NCI-H146 treated with DMSO at 0.1 percent for 48 hours (cell line): Measurements from ENCODE around the gene DGKE.
A peak's percentile ranks its signal among the peaks of the same experiment; 100 is the strongest.

Source experiments
- DNase-seq: peaks from one replicate; lab custom pipeline; 2025; ENCODE audit not compliant: unreplicated experiment; lab: John Stamatoyannopoulos, UW

DGKE gene

GRCh38 chr17:56833809-56834379 is at the start of gene DGKE, which contains the start of gene C17orf67:
Gene DGKE, plus strand, starts transcription at chr17:56834151. Its CDS starts 645 bp downstream, at chr17:56834796.
Gene C17orf67, minus strand, starts transcription at chr17:56833920. Its CDS starts 18,110 bp downstream, at chr17:56815810.
- peak; percentile 87 for DNase-seq

DNA sequence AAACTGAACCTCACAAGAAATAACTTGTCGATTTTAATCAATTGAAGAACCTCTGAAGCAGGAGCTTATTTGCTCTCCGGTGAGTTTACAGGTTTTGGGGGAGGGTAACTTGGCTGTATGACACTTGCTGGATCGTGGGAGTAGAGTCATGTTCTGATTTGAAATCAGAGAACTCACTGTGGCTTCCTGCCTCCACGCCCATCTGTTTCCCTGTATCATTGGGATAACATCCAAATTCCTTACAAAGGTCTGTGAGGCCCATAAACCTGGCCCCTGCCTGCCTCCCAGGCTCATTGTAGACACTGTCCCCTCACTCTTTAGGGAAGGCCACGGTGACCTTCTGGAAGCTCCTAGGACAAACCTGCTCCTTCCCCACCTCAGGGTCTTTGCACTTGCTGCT is 48.5 kb upstream of the DGKE start:
- no peak for DNase-seq

DNA sequence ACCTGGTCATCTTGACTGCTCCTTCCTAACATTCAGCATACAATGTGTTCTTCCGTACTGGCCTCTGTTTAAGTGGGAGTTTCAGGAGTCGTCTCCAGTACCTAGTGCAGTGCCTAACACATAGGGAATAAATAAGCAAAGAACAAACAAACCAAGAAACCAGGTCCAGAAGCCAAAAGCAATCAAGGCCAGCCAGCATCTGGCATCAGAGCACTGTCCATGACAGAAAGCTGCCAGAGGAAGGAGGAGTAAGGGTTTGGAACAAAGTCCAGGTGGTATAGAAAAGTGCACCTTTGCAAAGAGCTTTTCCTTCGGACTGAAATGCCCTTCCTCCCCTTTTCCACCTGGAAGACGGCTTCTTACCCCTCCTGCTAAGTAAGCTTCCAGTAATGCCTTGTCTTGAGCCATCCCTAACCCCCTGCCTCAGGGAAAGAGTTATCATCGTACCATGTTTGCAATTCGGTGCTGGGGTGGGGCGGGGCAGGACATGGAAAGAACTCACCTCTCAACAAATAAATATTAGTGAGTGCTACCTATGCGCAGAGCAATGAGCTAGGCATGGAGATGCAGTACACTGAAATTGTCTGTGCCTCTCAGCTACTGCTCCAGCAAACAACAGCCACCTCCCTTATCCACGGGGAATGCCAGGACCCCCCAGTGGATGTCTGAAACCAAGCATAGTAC is 47.8 kb upstream of the DGKE start:
- no peak for DNase-seq

- no peak for DNase-seq
These were observed 46.9 kb upstream of the DGKE start for GRCh38 chr17:56786989-56787482.

DNA sequence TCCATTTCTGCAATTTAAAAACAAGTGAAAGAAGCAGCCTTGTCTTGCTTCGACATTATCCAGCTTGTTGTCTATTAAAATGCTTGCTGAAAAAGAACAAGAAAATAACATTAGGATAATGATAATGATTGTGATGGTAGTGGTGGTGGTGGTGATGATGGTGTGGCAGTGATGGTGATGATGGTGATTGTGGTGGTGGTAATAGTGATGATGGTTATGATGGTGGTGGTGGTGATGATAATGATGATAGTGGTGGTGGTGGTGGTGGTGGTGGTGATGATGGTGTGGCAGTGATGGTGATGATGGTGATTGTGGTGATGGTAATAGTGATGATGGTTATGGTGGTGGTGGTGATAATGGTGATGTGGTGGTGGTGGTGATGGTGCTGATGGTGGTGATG is 41.7 kb upstream of the DGKE start:
- no peak for DNase-seq

DNA sequence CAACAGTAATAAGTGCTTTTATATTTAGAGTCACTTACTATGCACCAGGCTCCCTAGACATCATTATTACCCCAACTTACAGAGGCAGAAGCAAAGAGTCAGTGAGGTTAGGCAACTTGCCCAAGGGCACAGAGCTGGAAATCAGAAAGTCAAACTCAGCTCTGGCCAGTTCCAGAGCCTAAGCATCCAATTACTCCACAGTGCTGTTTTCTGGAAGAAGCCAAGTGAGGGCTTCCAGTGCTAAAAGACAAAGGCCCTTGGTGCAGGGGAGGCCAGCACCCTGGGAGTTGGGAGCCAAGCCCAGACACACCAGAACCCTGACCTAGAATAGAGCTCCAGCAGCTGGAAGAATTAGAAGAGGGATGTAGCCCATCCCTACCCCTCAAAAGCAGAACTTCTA is 40.4 kb upstream of the DGKE start:
- no peak for DNase-seq

GRCh38 chr17:56793957-56794356 is 40.0 kb upstream of the DGKE start:
- DNase-seq = no peak

DNA sequence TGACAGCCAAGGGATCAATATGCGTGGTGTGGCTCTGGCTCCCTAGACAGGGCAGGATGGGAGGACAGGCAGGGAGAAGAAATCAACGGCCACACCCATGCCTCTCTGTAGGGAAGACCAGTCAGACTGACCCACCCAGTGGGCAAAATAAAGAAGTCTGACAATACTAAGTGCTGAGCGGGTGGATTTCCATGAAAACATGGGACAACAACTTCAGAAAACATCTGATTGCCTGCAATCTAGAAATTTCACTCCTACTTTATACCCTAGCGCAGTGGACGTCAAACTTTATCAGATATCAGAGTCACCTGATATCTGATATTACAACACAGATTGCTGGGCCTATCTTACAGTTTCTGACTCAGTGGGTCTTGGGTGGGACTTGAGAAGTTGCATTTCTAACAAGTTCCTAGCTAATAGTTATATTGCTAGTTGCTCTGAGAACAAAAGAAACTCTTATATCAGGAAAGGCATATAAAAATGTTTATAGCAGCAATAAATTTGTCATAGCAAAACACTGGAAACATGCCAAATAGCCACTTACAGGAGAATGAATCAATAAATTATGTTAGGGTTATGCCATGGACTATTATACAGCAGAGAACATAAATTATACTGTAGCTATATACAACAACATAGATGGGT is 38.6 kb upstream of the DGKE start:
- DNase-seq = no peak

- DNase-seq = no peak
These were observed 37.4 kb upstream of the DGKE start for GRCh38 chr17:56796536-56796935.

DNA sequence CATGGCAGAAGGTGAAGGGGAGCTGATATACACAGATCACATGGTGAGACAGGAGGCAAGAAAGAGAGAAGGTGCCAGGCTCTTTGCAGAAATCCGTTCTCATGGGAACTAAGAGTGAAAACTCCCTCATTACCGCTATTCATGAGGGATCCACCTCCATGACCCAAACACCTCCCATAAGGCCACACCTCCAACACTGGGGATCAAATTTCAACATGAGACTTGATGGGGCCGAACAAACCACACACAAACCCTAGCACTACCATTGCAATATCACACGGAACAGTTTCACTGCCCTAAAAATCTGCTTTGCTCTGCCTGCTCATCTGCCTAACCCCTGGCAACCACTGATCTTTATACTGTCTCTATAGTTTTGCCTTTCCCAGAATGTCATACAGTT is 35.0 kb upstream of the DGKE start:
- DNase-seq = no peak

DNA sequence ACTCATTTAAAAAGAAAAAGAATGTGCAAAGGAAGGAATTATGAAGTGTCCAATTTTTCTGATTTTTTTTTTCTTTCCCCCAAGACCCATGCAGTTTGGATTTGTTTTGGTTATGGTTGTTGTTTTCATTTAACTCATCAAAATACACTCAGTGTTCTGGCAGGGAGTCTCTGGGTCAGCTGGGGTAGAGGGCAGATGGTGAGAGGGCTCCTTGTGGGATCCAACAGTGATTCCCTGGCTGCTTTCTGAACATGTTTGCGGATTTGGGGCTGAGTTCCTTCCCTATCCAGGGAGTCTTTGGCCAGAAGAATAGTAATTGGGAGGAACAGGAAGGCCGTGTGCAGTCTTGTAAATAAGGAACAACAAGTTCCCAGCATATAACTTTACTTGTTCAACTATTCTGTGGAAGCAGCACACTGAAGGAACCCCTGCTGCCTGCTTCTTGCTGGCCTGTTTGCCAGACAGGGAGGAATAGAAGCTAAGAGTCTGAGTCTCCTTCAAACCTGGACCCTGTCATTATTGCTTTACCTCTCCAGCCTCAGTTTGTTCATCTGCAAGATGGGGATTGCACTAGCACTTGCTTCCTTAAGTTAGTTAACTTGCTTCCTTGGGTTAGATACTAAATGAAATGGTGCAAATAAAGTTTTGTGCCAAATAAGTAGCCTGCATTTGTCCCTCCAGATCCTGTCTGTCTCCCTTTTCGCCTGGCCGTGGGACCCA is 32.3 kb upstream of the DGKE start:
- DNase-seq = no peak

GRCh38 chr17:56803071-56803470 is 30.9 kb upstream of the DGKE start:
- DNase-seq = no peak

- DNase-seq = no peak
These were observed 29.5 kb upstream of the DGKE start for GRCh38 chr17:56804454-56804853.

DNA sequence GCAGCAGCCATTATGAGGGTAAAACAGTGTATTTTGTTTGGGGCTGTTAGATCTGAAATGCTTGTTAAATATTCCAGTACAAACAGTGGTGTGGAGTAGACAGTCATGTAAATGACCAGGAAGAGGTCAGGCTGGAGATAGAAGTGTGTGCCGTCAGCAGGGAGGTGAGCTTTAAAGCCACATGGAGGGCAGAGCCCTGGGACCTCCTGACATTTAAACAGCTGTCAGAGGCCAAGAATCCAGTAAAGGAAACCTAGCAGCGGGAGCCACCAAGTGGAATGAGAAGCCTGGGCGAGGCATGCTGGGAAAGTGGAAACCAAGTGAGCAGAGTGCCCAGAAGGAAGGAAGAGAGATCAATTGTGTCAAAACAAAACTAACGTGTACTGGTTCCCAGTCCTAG is 27.0 kb upstream of the DGKE start:
- DNase-seq = no peak

DNA sequence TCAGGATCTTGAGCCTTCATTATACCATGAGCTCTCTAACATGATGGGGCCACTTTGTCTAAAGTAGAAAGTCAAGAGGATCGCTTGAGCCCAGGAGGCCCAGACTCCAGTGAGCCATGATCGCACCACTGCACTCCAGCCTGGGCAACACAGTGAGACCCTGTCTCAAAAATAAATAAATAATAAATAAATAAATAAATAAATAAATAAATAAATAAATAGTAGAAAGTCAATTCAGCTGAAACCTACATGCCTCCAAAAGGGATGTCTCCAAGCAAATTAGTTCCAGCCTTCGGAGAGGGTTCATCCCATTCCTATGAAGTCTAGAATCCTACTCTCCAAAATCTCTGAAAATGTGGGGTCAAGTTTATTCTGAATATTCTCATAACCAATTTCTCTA is 26.2 kb upstream of the DGKE start:
- DNase-seq = no peak

DNA sequence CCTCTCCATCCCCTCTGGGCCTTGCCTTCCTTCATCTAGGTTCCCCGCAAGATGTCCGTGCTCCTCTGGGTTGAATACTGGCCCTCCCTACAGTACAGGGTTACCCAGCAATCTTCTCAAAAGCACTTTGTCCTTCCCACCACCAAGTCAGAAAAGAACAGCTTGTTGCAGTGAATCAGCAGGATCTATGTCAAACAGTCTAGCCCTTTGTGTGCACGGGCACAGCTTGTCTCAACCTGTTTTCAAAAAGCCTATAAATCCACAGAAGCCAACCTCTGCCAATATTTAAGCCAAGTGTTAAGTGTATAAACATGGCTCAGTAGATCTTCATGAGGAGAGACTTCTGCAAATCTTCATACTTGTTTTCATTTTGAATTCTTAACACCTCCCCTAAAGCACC is 25.4 kb upstream of the DGKE start:
- no peak for DNase-seq

- DNase-seq = no peak
These were observed 24.7 kb upstream of the DGKE start for GRCh38 chr17:56809106-56809819.

GRCh38 chr17:56809820-56810179 is 24.2 kb upstream of the DGKE start:
- DNase-seq = no peak

DNA sequence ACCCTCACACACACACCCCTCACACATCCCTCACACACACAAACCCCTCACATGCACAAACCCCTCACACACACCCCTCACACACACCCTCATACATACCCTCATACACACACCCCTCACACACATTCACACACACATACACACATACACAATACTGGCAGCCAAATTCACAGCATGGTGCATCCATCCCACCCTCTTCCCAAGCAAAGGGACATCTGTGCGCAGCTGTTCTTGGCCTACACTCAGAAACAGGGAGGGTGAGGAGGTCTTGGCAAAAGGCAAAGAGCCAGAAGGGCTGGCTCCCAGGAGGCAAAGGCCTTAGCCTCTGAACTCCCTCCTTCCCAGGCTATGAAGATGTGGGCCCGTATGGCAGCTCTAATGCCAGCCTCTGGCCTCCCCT is 23.6 kb upstream of the DGKE start:
- no peak for DNase-seq

DNA sequence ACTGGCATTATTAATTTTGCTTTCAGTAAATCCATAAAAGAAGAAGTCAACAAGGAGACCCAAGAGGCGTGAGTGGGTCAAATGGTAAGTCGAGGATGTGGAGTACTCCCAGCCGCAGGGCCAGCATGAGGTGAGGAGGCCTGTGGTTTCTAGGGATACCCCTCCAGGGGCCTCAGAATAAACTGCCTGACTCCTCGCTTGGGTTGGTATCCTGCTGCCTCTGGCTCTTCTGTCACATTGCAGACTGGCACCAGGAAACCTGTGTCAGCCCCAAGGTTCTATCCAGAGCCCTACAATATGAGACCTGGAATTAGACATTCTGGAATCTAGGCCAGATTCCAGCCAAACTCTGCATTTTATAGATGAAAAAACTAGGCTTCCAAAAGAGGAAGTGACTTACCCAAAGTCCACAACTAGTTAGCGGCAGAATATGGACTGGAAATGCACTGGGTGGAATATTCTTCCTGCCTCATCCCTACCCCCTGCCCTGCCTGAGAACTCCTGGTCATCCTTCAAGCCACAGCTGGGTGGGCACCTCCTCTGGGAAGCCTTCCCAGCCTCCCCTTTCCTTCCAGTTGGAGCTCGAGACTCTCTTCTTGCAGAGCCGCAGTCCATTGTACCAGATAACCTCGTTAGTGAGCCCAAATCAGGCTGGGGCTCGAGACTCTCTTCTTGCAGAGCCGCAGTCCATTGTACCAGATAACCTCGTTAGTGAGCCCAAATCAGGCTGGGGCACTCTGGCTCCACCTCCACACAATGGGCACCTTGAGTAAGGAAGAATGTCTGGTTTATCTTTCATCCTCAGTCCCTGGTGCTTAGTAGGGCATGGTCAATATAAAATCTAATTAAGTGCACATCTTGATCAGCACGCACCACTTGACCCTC is 22.8 kb upstream of the DGKE start:
- no peak for DNase-seq
